ENCODE data around the gene PDZD4. TPM values are rescaled to one million over a fixed set of nuclear protein-coding genes. Genes with fewer than 3 reads are reported as not detected.

The PDZD4 gene
- total RNA-seq = 0.78 and 0.97 TPM in 2 replicates

GRCh38 chrX:153829799-153830639 lies at the start of gene PDZD4:
PDZD4 (minus strand) TSS chrX:153830544; CDS start chrX:153830298, 246 bp downstream.

GRCh38 chrX:153794018-153794896 lies 36.1 kb downstream of the PDZD4 start, which contains the start of the genes IDH3G and SSR4:
IDH3G (minus strand) TSS chrX:153794375; CDS start chrX:153794326, 49 bp downstream.
SSR4 (plus strand) TSS chrX:153794668; CDS start chrX:153794688, 20 bp downstream.

GRCh38 chrX:153780678-153781427 lies 49.5 kb downstream of the PDZD4 start, which contains the start of gene SRPK3:
SRPK3 (plus strand) TSS chrX:153781041; CDS start chrX:153781087, 46 bp downstream.

GRCh38 chrX:153763989-153764755 lies 66.2 kb downstream of the PDZD4 start, which contains the start of gene PLXNB3:
PLXNB3 (plus strand) TSS chrX:153764249; CDS start chrX:153765536, 1,287 bp downstream.

Other genes with a start within 250 kb of the PDZD4 start
- gene CCNQ, start 231.4 kb downstream of the PDZD4 start, total RNA-seq = 18.2 and 23.9 TPM in 2 replicates
- not detected in 2 replicates for gene DUSP9, start 183.3 kb downstream of the PDZD4 start, total RNA-seq
- gene PNCK, start 156.7 kb downstream of the PDZD4 start, total RNA-seq = 0.39 and 0.65 TPM in 2 replicates
- gene SLC6A8, start 142.6 kb downstream of the PDZD4 start, total RNA-seq = 14.9 and 22.5 TPM in 2 replicates
- 114 and 131 TPM in 2 replicates for gene BCAP31, start 106.2 kb downstream of the PDZD4 start, total RNA-seq
- 13.2 and 13.3 TPM in 2 replicates for gene ABCD1, start 105.7 kb downstream of the PDZD4 start, total RNA-seq
- gene PLXNB3, start 66.3 kb downstream of the PDZD4 start, total RNA-seq = 4.7 and 5.0 TPM in 2 replicates
- 0.65 TPM in 2 replicates for gene SRPK3, start 49.5 kb downstream of the PDZD4 start, total RNA-seq
- gene IDH3G, start 36.2 kb downstream of the PDZD4 start, total RNA-seq = 41.1 and 41.8 TPM in 2 replicates
- gene SSR4, start 35.9 kb downstream of the PDZD4 start, total RNA-seq = 170 and 202 TPM in 2 replicates
- 0.43 and 0.52 TPM in 2 replicates for gene L1CAM, start 55.6 kb upstream of the PDZD4 start, total RNA-seq
- not detected in 2 replicates for gene AVPR2, start 74.1 kb upstream of the PDZD4 start, total RNA-seq
- gene ARHGAP4, start 95.7 kb upstream of the PDZD4 start, total RNA-seq = 1.2 and 1.7 TPM in 2 replicates
- gene NAA10, start 104.5 kb upstream of the PDZD4 start, total RNA-seq = 46.7 and 47.6 TPM in 2 replicates
- gene RENBP, start 114.1 kb upstream of the PDZD4 start, total RNA-seq = 5.1 and 7.7 TPM in 2 replicates
- gene HCFC1, start 141.3 kb upstream of the PDZD4 start, total RNA-seq = 21.5 and 26.9 TPM in 2 replicates
- gene TMEM187, start 142.2 kb upstream of the PDZD4 start, total RNA-seq = 5.1 and 5.7 TPM in 2 replicates
- gene IRAK1, start 189.4 kb upstream of the PDZD4 start, total RNA-seq = 47.1 and 71.7 TPM in 2 replicates